Measurements from ENCODE around the gene EDEM3. TPM values are rescaled to one million over a fixed set of nuclear protein-coding genes. Genes with fewer than 3 reads are reported as not detected.

Gene EDEM3
- total and polyA plus RNA-seq, 2 of the 8 experiments (the other 6 are each of a cell fraction or from before 2014, with no cell fraction given) = 1.6 to 14.0 TPM

- Histone ChIP-seq H3K14ac (ENCODE audit: insufficient read length) (no peak overlapping the region), H3K4me2 (ENCODE audit: insufficient read depth in 1 of 2, low read depth in 2 of 2, low read length in 2 of 2) (no peak overlapping the region), H3K4me3 (ENCODE audit: extremely low read depth in 1 of 4, insufficient read depth in 2 of 4, low read depth in 3 of 4, low read length in 4 of 4) (no peak overlapping the region), H2BK15ac (ENCODE audit: low read length) (no peak overlapping the region), H3K18ac (ENCODE audit: extremely low read depth, low read length) (no peak overlapping the region), H3K4ac (replicated peaks; ENCODE audit: insufficient read length, low read depth, low read length) (no peak overlapping the region), H3K23ac (ENCODE audit: insufficient read length) (no peak overlapping the region), H3K79me2 (ENCODE audit: control insufficient read depth in 1 of 2, insufficient read depth in 2 of 2, low read length in 2 of 2) (no peaks in the 10 kb centered on the region), H4K91ac (replicated peaks; ENCODE audit: insufficient read length, low read length) (no peak overlapping the region), H2AFZ (ENCODE audit: low read length) (no peak overlapping the region), H2BK20ac (ENCODE audit: low read length) (no peak overlapping the region), H3K4me1 (replicated peaks in 1 of 4; ENCODE audit: control insufficient read depth in 3 of 4, insufficient read depth in 4 of 4, low read length in 3 of 4) (no peaks in the 10 kb centered on the region), H3K56ac (replicated peaks; ENCODE audit: insufficient read length, low read depth, low read length) (no peak overlapping the region), H3K79me1 (ENCODE audit: low read depth, low read length) (no peaks in the 10 kb centered on the region), H4K8ac (ENCODE audit: extremely low read depth, insufficient read depth, low read length) (no peak overlapping the region), H3K23me2 (ENCODE audit: low read depth, low read length) (no peaks in the 10 kb centered on the region; the same call in 1 of the 2 replicates), H3K9ac (replicated peaks in 1 of 4; ENCODE audit: extremely low read depth in 1 of 4, low read depth in 3 of 4, low read length in 3 of 4) (no peak overlapping the region), H2BK5ac (ENCODE audit: low read depth, low read length) (no peak overlapping the region), H3K9me3 (ENCODE audit: insufficient read depth in 2 of 2, low read depth in 1 of 2, low read length in 1 of 2) (no peaks in the 10 kb centered on the region), H2BK12ac (ENCODE audit: low read depth, low read length) (no peak overlapping the region), H3K36me3 (ENCODE audit: control insufficient read depth in 2 of 4, insufficient read depth in 4 of 4, low read length in 3 of 4) (no peaks in the 10 kb centered on the region), H2BK120ac (replicated peaks; ENCODE audit: low read depth, low read length) (no peak overlapping the region), H2AK5ac (ENCODE audit: low read depth, low read length) (no peak overlapping the region), H4K5ac (ENCODE audit: insufficient read length, low read depth, low read length) (no peak overlapping the region), H3K27ac (ENCODE audit: low read depth, low read length) (no peak overlapping the region), H3K27me3 (replicated peaks in 1 of 4; ENCODE audit: control insufficient read depth in 3 of 4, extremely low read depth in 1 of 4, insufficient read depth in 3 of 4, low read length in 3 of 4) (no peaks in the 10 kb centered on the region), H4K20me1 (replicated peaks in 1 of 2; ENCODE audit: control insufficient read depth in 1 of 2, insufficient read depth in 2 of 2, low read length in 2 of 2) (no peaks in the 10 kb centered on the region)
- DNase-seq (ENCODE audit: low read depth in 1 of 2, low spot score in 2 of 2) (no peak), FAIRE-seq (no peak)
- ChIA-PET CTCF (ENCODE audit: partially characterized antibody) (interaction anchor here (0.7 kb wide), 1 partner anchor 236 kb away, joined by 4 read pairs; no protein-coding TSS in a partner anchor), POLR2A (ENCODE audit: partially characterized antibody) (no interaction called here)
- 88% methylated on average over 1 of the region's 1 CpG; no CpG with 5 or more reads in 1 of the 2 experiments for WGBS, 2 experiments (ENCODE audit: extremely low coverage in 1 of 2, insufficient coverage in 1 of 2, insufficient read length in 1 of 2, insufficient replicate concordance in 2 of 2, low coverage in 1 of 2, low lambda C conversion rate in 2 of 2, missing lambda C conversion rate in 1 of 2)
- TF ChIP-seq SRF (IDR thresholded peaks at IDR 0.05; ENCODE audit: low read depth, low read length) = no peak
- no peak for TF ChIP-seq CTCF (IDR thresholded peaks at IDR 0.05; ENCODE audit: control extremely low read depth in 1 of 3, insufficient read depth in 1 of 3, low read depth in 1 of 3, low read length in 3 of 3)
- no peak for TF ChIP-seq E2F6 (IDR thresholded peaks at IDR 0.05)
- TF ChIP-seq NRF1 (IDR thresholded peaks at IDR 0.05; ENCODE audit: low read depth, low read length) = no peak
- TF ChIP-seq CREB1 (IDR thresholded peaks at IDR 0.05) = no peak
- no peak for TF ChIP-seq POU5F1 (IDR thresholded peaks at IDR 0.05; ENCODE audit: low read depth, low read length)
- no peak for TF ChIP-seq ATF3 (IDR thresholded peaks at IDR 0.05; ENCODE audit: insufficient read depth, low read depth, low read length)
- no peak for TF ChIP-seq CBX5 (IDR thresholded peaks at IDR 0.05; ENCODE audit: low read depth, low read length)
- no peak for TF ChIP-seq USF2 (IDR thresholded peaks at IDR 0.05; ENCODE audit: low read length)
- no peak for TF ChIP-seq CHD1 (IDR thresholded peaks at IDR 0.05; ENCODE audit: low read depth, low read length)
Observed at GRCh38 chr1:184701816-184702215, 52.8 kb downstream of the EDEM3 start.

All from H1 (cell line).